ENCODE measurements around the gene SYNGR4.

The SYNGR4 gene

GRCh38 chr19:48424694-48425219, 60.6 kb downstream of the SYNGR4 start:
- no peak overlapping the region for H3K27ac ChIP-seq

More at GRCh38 chr19:48424694-48425219, 60.6 kb downstream of the SYNGR4 start:
- TF ChIP-seq ZFX (IDR thresholded peaks at IDR 0.05; ENCODE audit: borderline replicate concordance) (no peak), CTCF (IDR thresholded peaks at IDR 0.05) (no peak)
